ENCODE data around the gene CPN2.

CPN2 gene

GRCh38 chr3:194351080-194351672 lies at the start of gene CPN2:
CPN2 (minus strand) TSS chr3:194351328; CDS start chr3:194342702, 8,626 bp downstream.
- TF ChIP-seq CTCF (IDR thresholded peaks at IDR 0.05; ENCODE audit: low read depth, low read length): no peak

GRCh38 chr3:194399874-194400411 lies 48.8 kb upstream of the CPN2 start:
- TF ChIP-seq CTCF (IDR thresholded peaks at IDR 0.05; ENCODE audit: low read depth, low read length): no peak
- no peak overlapping the region for H3K4me3 ChIP-seq (ENCODE audit: low read depth, low read length)

More at GRCh38 chr3:194351080-194351672, at the start of gene CPN2:
- no peak within 1 kb of the TSS for H3K4me3 ChIP-seq (ENCODE audit: low read depth, low read length)

- TF ChIP-seq CTCF (IDR thresholded peaks at IDR 0.05; ENCODE audit: low read depth, low read length): no peak
- no peak within 1 kb of the TSS for H3K4me3 ChIP-seq (ENCODE audit: low read depth, low read length)
These were observed 48.0 kb upstream of the CPN2 start, which contains the start of gene GP5 for GRCh38 chr3:194399166-194399565. GP5 (minus strand) TSS chr3:194399266; CDS start chr3:194398282, 984 bp downstream.

- no peak for TF ChIP-seq CTCF (IDR thresholded peaks at IDR 0.05; ENCODE audit: low read depth, low read length)
- H3K4me3 ChIP-seq (ENCODE audit: low read depth, low read length): no peak overlapping the region
These were observed 46.7 kb upstream of the CPN2 start for GRCh38 chr3:194397757-194398312.

GRCh38 chr3:194396859-194397756 lies 46.0 kb upstream of the CPN2 start:
- no peak for TF ChIP-seq CTCF (IDR thresholded peaks at IDR 0.05; ENCODE audit: low read depth, low read length)
- no peak overlapping the region for H3K4me3 ChIP-seq (ENCODE audit: low read depth, low read length)

- TF ChIP-seq CTCF (IDR thresholded peaks at IDR 0.05; ENCODE audit: low read depth, low read length): no peak
- no peak overlapping the region for H3K4me3 ChIP-seq (ENCODE audit: low read depth, low read length)
These were observed 45.4 kb upstream of the CPN2 start for GRCh38 chr3:194396539-194396858.
